Measurements from ENCODE around the gene PRKG1. TPM values are rescaled to one million over a fixed set of nuclear protein-coding genes. Genes with fewer than 3 reads are reported as not detected.

PRKG1 gene
- total RNA-seq, 4 donors from 2014 or later, result 24.0 to 89.1 (median 45.7) TPM

GRCh38 chr10:51707821-51708424, 633.6 kb downstream of the PRKG1 start:
- Histone ChIP-seq H3K36me3 (no peaks in the 10 kb centered on the region), H3K27ac (peak overlapping the region in 2 of 4 donors; percentile 29 to 52), H3K4me1 (no peaks in the 10 kb centered on the region), H3K4me3 (no peak overlapping the region), H3K27me3 (no peaks in the 10 kb centered on the region), H3K9me3 (no peaks in the 10 kb centered on the region)
- DNase-seq, result no peak
- no peak for TF ChIP-seq POLR2A (IDR thresholded peaks at IDR 0.05)
- TF ChIP-seq, protein P1, sequence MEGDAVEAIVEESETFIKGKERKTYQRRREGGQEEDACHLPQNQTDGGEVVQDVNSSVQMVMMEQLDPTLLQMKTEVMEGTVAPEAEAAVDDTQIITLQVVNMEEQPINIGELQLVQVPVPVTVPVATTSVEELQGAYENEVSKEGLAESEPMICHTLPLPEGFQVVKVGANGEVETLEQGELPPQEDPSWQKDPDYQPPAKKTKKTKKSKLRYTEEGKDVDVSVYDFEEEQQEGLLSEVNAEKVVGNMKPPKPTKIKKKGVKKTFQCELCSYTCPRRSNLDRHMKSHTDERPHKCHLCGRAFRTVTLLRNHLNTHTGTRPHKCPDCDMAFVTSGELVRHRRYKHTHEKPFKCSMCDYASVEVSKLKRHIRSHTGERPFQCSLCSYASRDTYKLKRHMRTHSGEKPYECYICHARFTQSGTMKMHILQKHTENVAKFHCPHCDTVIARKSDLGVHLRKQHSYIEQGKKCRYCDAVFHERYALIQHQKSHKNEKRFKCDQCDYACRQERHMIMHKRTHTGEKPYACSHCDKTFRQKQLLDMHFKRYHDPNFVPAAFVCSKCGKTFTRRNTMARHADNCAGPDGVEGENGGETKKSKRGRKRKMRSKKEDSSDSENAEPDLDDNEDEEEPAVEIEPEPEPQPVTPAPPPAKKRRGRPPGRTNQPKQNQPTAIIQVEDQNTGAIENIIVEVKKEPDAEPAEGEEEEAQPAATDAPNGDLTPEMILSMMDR (IDR thresholded peaks at IDR 0.05), result no peak

GRCh38 chr10:51708609-51709008, 634.3 kb downstream of the PRKG1 start:
- H3K4me1 ChIP-seq, result no peaks in the 10 kb centered on the region
- no peaks in the 10 kb centered on the region for H3K9me3 ChIP-seq
- no peaks in the 10 kb centered on the region for H3K27me3 ChIP-seq
- H3K4me3 ChIP-seq, result no peak overlapping the region
- DNase-seq, result no peak
- H3K27ac ChIP-seq, result peak overlapping the region in 2 of 4 donors; percentile 29 to 52
- no peaks in the 10 kb centered on the region for H3K36me3 ChIP-seq
- TF ChIP-seq, protein P1 (IDR thresholded peaks at IDR 0.05), result no peak
- no peak for TF ChIP-seq POLR2A (IDR thresholded peaks at IDR 0.05)

- Histone ChIP-seq H3K36me3 (no peaks in the 10 kb centered on the region), H3K4me3 (no peak overlapping the region), H3K27me3 (no peaks in the 10 kb centered on the region), H3K9me3 (no peaks in the 10 kb centered on the region), H3K4me1 (no peaks in the 10 kb centered on the region), H3K27ac (no peak overlapping the region)
- no peak for TF ChIP-seq POLR2A (IDR thresholded peaks at IDR 0.05)
- TF ChIP-seq, protein P1 (IDR thresholded peaks at IDR 0.05), result no peak
- DNase-seq, result no peak
Observed at GRCh38 chr10:51709324-51709972, 635.2 kb downstream of the PRKG1 start.

DNA sequence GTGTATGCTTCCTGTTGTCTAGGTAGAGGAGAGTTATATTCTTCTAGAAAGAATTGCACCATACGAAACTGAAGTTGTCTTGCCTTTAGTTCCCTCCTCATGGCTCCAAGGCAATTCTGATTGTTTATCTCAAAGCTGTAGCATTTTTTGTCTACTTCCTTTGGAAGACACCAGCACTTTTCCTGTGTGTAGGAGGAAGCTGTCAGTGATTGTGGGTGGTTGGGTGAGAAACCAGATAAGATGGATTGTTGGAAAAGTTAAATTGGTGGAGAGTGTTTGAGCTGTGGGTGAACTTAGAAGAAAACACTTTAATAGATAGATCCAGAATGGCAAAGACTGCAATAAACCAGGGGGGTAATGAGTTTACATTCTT, 637.2 kb downstream of the PRKG1 start:
- no peaks in the 10 kb centered on the region for H3K9me3 ChIP-seq
- no peak for TF ChIP-seq POLR2A (IDR thresholded peaks at IDR 0.05)
- TF ChIP-seq, protein P1 (IDR thresholded peaks at IDR 0.05), result no peak
- no peak overlapping the region for H3K4me3 ChIP-seq
- no peak overlapping the region for H3K27ac ChIP-seq
- no peaks in the 10 kb centered on the region for H3K27me3 ChIP-seq
- DNase-seq, result no peak
- H3K36me3 ChIP-seq, result no peaks in the 10 kb centered on the region
- H3K4me1 ChIP-seq, result no peaks in the 10 kb centered on the region

- H3K27ac ChIP-seq, result no peak overlapping the region
- H3K9me3 ChIP-seq, result no peaks in the 10 kb centered on the region
- H3K36me3 ChIP-seq, result no peaks in the 10 kb centered on the region
- H3K4me3 ChIP-seq, result no peak overlapping the region
- TF ChIP-seq, protein P1 (IDR thresholded peaks at IDR 0.05), result no peak
- no peak for TF ChIP-seq POLR2A (IDR thresholded peaks at IDR 0.05)
- no peaks in the 10 kb centered on the region for H3K27me3 ChIP-seq
- no peak for DNase-seq
- H3K4me1 ChIP-seq, result no peaks in the 10 kb centered on the region
Observed at GRCh38 chr10:51716981-51717380, 642.7 kb downstream of the PRKG1 start.

Measured in Peyer's patch (tissue), 4 donors.